DOHH2 (cell line): Measurements from ENCODE around the gene CARF.
"Not testable (repeated sequence)": the region's sequence is repeated elsewhere in the genome, so short reads cannot be mapped to it uniquely, and the experiment has no call there.

Experiments
- EZH2phosphoT487 ChIP-seq: fragments of 200-600 bp; sonication (generic); IDR thresholded peaks from 2 replicates; pipeline ENCODE4 v1.6.1; 2017; ENCODE audit warnings: borderline replicate concordance, mild to moderate bottlenecking, antibody characterized with exemption, low read length, moderate library complexity, mixed read lengths
- TF ChIP-seq, protein P1 (sequence below): fragments of 200-600 bp; sonication (generic); IDR thresholded peaks from one replicate; pipeline ENCODE4 v1.5.1; 2014; ENCODE audit warnings: antibody characterized with exemption, mild to moderate bottlenecking, low read depth, low read length; ENCODE audit not compliant: poor library complexity, severe bottlenecking

DNA sequence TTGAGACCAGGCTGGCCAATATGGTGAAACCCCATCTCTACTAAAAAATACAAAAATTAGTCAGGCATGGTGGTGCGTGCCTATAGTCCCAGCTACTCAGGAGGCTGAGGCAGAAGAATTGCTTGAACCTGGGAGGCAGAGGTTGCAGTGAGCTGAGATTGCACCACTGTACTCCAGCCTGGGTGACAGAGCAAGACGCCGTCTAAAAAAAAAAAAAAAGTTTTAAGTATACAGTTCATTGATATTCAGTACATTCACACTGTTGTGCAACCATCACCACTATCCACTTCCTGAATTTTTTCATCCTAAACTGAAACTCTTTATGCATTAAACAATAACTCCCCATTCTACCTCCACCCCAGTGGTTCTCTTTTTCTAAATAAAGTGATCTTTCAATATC lies 85.0 kb downstream of the CARF start:
- TF ChIP-seq, protein P1, sequence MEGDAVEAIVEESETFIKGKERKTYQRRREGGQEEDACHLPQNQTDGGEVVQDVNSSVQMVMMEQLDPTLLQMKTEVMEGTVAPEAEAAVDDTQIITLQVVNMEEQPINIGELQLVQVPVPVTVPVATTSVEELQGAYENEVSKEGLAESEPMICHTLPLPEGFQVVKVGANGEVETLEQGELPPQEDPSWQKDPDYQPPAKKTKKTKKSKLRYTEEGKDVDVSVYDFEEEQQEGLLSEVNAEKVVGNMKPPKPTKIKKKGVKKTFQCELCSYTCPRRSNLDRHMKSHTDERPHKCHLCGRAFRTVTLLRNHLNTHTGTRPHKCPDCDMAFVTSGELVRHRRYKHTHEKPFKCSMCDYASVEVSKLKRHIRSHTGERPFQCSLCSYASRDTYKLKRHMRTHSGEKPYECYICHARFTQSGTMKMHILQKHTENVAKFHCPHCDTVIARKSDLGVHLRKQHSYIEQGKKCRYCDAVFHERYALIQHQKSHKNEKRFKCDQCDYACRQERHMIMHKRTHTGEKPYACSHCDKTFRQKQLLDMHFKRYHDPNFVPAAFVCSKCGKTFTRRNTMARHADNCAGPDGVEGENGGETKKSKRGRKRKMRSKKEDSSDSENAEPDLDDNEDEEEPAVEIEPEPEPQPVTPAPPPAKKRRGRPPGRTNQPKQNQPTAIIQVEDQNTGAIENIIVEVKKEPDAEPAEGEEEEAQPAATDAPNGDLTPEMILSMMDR: not testable (repeated sequence)
- not testable (repeated sequence) for TF ChIP-seq EZH2phosphoT487
